Measurements from ENCODE around the gene NUDT4. TPM values are rescaled to one million over a fixed set of nuclear protein-coding genes. Genes with fewer than 3 reads are reported as not detected.
A peak's percentile ranks its signal among the peaks of the same experiment; 100 is the strongest.

NUDT4 gene
- total RNA-seq = 100 to 1,000 TPM; 153 to 206 (median 178) TPM
- polyA plus RNA-seq = 95.0 TPM
- long read RNA-seq, donor 1, full-length matches to known transcripts = 1,064 of 1,153 reads
- long read RNA-seq, donor 1, partial matches to known transcripts = 9 of 1,153 reads
- long read RNA-seq, donor 1, other reads (novel, unspliced or antisense) = 80 of 1,153 reads
- long read RNA-seq, donor 2, full-length matches to known transcripts = 396 of 427 reads
- long read RNA-seq, donor 2, partial matches to known transcripts = 19 of 427 reads
- long read RNA-seq, donor 2, other reads (novel, unspliced or antisense) = 12 of 427 reads
- long read RNA-seq, donor 3, full-length matches to known transcripts = 110 of 212 reads
- long read RNA-seq, donor 3, partial matches to known transcripts = 92 of 212 reads
- long read RNA-seq, donor 3, other reads (novel, unspliced or antisense) = 10 of 212 reads
- long read RNA-seq, donor 4, full-length matches to known transcripts = 368 of 390 reads
- long read RNA-seq, donor 4, partial matches to known transcripts = 1 of 390 reads
- long read RNA-seq, donor 4, other reads (novel, unspliced or antisense) = 21 of 390 reads

GRCh38 chr12:93377252-93378195 lies at the start of gene NUDT4:
TSS of gene NUDT4 (plus strand) at chr12:93377925. CDS start at chr12:93378323, 398 bp downstream.
- intact Hi-C loops (cut with DNase I) = loop anchor here in 1 of 4 donors (5.0 kb wide), 1 partner anchor 195 kb away; no protein-coding TSS in a partner anchor
- WGBS = 1% methylated on average over 62 of the region's 79 CpGs
- DNase-seq = peak; percentile 99 to 100 (median 99)
- peak within 1 kb of the TSS; percentile 99 for H3K27ac ChIP-seq (ENCODE audit: low read length)
- H3K4me3 ChIP-seq (ENCODE audit: low read length) = peak within 1 kb of the TSS; percentile 67
- H3K27me3 ChIP-seq (ENCODE audit: control insufficient read depth, insufficient read depth) = no peaks in the 10 kb centered on the region
- H3K4me1 ChIP-seq (ENCODE audit: control insufficient read depth, insufficient read depth, low read length) = peaks cover 2% of the 10 kb centered on the region
- ATAC-seq = peak; percentile 95
- H3K9me3 ChIP-seq (ENCODE audit: control insufficient read depth, low read length) = no peaks in the 10 kb centered on the region

DNA sequence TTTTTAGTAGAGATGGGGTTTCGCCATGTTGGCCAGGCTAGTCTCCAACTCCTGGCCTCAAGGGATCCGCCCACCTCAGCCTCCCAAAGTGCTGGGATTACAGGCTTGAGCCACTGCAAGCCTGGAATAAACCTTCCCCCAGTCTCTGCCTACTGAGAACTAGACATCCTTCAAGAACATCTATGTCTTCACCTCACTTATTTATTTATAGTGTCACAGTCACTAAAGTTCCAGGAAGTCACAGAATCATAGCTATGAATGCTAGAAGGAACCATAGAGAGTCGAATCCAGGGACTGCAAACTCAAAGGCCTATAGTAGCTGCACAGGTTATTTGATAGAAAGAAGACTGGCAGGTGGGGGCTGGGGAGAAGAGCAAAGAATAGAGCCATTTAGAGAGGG lies 44.7 kb upstream of the NUDT4 start:
- 91% methylated on average over 3 of the region's 3 CpGs for WGBS
- no peaks in the 10 kb centered on the region for H3K9me3 ChIP-seq (ENCODE audit: control insufficient read depth, low read length)
- no peaks in the 10 kb centered on the region for H3K27me3 ChIP-seq (ENCODE audit: control insufficient read depth, insufficient read depth)
- no peak overlapping the region for H3K27ac ChIP-seq (ENCODE audit: low read length)
- no peak for ATAC-seq
- intact Hi-C loops (cut with DNase I) = no loop called here
- peaks cover 4% of the 10 kb centered on the region for H3K4me1 ChIP-seq (ENCODE audit: control insufficient read depth, insufficient read depth, low read length)
- DNase-seq = no peak
- no peak overlapping the region for H3K4me3 ChIP-seq (ENCODE audit: low read length)

DNA sequence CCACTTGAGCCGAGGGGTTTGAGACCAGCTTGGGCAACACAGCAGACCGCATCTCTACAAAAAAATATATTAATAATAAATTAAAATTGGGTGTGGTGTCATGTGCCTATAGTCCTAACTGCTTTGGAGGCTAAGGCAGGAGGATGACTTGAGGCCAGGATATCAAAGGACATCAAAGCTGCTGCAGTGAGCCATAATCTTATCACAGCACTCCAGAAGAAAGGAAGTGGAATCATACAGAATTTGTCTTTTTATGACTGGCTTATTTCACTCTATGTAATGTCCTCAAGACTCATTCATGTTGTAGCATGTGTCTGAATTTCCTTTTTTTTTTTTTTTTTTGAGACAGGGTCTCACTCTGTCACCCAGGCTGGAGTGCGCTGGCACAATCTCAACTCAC lies 43.9 kb upstream of the NUDT4 start:
- no peaks in the 10 kb centered on the region for H3K27me3 ChIP-seq (ENCODE audit: control insufficient read depth, insufficient read depth)
- H3K4me3 ChIP-seq (ENCODE audit: low read length) = no peak overlapping the region
- WGBS = 98% methylated on average over 3 of the region's 3 CpGs
- no peaks in the 10 kb centered on the region for H3K9me3 ChIP-seq (ENCODE audit: control insufficient read depth, low read length)
- intact Hi-C loops (cut with DNase I) = no loop called here
- DNase-seq (no peak), ATAC-seq (no peak)
- no peak overlapping the region for H3K27ac ChIP-seq (ENCODE audit: low read length)
- H3K4me1 ChIP-seq (ENCODE audit: control insufficient read depth, insufficient read depth, low read length) = peaks cover 4% of the 10 kb centered on the region

DNA sequence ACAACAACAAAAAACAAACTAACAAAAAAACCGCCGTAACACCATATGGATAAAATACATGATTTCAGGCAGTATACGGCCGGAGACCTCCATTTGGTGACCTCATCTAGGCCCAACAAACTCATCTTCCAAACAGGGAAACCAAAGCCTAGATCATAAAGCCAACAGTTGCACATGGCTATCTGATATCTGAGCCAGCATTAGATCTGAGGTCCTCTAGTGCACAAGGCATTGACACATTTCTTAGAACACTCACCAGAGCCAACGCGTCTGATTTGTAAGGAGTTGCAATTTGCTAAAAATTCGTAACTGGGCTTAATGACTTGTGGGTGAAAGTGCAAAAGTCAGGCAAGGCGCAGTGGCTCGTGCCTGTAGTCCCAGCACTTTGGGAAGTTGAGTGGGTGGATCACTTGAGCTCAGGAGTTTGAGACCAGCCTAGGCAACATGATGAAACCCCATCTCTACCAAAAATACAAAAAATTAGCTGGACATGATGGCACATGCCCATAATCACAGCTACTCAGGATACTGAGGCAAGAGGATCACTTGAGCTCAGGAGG lies 42.0 kb upstream of the NUDT4 start:
- WGBS = 75% methylated on average over 9 of the region's 9 CpGs
- Histone ChIP-seq H3K9me3 (ENCODE audit: control insufficient read depth, low read length) (no peaks in the 10 kb centered on the region), H3K27me3 (ENCODE audit: control insufficient read depth, insufficient read depth) (no peaks in the 10 kb centered on the region), H3K4me1 (ENCODE audit: control insufficient read depth, insufficient read depth, low read length) (peaks cover 4% of the 10 kb centered on the region), H3K27ac (ENCODE audit: low read length) (no peak overlapping the region), H3K4me3 (ENCODE audit: low read length) (no peak overlapping the region)
- ATAC-seq (no peak), DNase-seq (no peak)
- intact Hi-C loops (cut with DNase I) = no loop called here

GRCh38 chr12:93336291-93336741 lies 41.4 kb upstream of the NUDT4 start:
- H3K9me3 ChIP-seq (ENCODE audit: control insufficient read depth, low read length) = no peaks in the 10 kb centered on the region
- ATAC-seq = peak in 1 of 2 donors; percentile 30
- intact Hi-C loops (cut with DNase I) = no loop called here
- H3K4me1 ChIP-seq (ENCODE audit: control insufficient read depth, insufficient read depth, low read length) = peaks cover 4% of the 10 kb centered on the region
- DNase-seq = no peak
- no peaks in the 10 kb centered on the region for H3K27me3 ChIP-seq (ENCODE audit: control insufficient read depth, insufficient read depth)
- no peak overlapping the region for H3K4me3 ChIP-seq (ENCODE audit: low read length)
- no peak overlapping the region for H3K27ac ChIP-seq (ENCODE audit: low read length)
- WGBS = 27% methylated on average over 4 of the region's 4 CpGs

DNA sequence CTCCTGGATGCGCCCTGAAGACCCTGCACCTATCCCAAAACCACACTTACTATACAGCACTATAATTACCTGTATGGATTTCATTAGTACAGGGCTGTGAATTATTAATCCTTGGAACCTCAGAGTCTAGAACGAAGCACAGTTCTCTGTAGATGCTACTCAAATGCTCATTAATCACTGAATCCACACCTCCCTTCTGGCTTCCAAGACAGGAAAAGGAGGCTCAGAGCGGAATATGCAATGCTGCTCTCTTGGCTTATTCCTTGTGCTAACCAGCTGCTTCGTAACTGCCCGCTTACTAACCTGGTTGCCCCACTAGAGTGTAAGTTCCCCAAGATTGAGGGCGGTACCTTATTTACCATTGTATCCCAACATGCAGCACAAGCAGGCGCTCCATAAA lies 39.1 kb upstream of the NUDT4 start:
- Histone ChIP-seq H3K4me3 (ENCODE audit: low read length) (no peak overlapping the region), H3K9me3 (ENCODE audit: control insufficient read depth, low read length) (no peaks in the 10 kb centered on the region), H3K27me3 (ENCODE audit: control insufficient read depth, insufficient read depth) (no peaks in the 10 kb centered on the region), H3K27ac (ENCODE audit: low read length) (no peak overlapping the region), H3K4me1 (ENCODE audit: control insufficient read depth, insufficient read depth, low read length) (peaks cover 4% of the 10 kb centered on the region)
- WGBS = 96% methylated on average over 7 of the region's 7 CpGs
- DNase-seq (no peak), ATAC-seq (no peak)
- intact Hi-C loops (cut with DNase I) = no loop called here

DNA sequence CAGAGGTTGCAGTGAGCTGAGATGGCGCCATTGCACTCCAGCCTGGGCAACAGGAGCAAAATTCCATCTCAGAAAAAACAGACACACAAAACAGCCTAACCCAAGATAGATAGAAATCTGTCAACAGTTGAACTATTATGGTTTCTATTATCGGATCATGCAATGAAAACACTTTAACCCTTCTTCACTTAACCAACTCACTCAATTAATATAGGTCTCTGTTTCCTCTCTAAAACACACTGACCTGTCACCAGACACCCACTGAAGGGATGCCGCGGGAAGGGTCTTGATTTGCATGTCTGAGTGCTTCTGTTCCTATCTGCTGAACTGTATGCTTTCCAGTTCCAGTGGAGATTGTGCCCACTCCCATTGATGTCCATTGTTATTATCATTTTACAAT lies 38.0 kb upstream of the NUDT4 start:
- intact Hi-C loops (cut with DNase I) = no loop called here
- WGBS = 68% methylated on average over 4 of the region's 4 CpGs

DNA sequence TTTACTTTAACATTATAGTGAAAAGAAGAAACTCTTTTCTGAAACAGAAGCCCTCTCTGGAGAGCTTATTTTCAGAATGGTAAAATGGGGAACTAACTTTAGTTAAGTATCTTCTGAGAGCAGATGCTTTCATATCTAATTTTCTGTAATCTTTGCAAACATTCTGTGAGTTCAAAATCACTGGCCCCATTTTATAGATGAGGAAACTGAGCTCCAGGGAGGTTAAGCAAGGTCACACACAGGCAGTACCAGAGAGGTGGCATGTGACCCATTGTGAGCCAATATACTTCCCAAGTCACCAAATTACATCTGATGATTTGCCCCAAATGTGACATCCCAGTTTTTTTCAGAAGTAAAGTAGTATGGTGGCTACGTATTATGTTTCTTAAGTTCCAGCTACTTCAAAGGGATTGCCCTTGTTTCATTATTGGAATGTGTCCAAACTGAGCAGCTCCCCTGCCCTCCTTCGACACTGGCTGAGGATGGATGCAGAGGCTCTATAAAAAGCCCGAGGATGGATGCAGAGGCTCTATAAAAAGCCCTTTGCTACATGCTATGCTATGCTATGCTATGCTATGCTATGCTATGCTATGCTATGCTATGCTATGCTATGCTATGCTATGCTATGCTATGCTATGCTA lies 36.2 kb upstream of the NUDT4 start:
- intact Hi-C loops (cut with DNase I) = no loop called here
- Histone ChIP-seq H3K27me3 (ENCODE audit: control insufficient read depth, insufficient read depth) (no peaks in the 10 kb centered on the region), H3K9me3 (ENCODE audit: control insufficient read depth, low read length) (no peaks in the 10 kb centered on the region), H3K4me3 (ENCODE audit: low read length) (no peak overlapping the region), H3K27ac (ENCODE audit: low read length) (no peak overlapping the region), H3K4me1 (ENCODE audit: control insufficient read depth, insufficient read depth, low read length) (no peaks in the 10 kb centered on the region)
- 60% methylated on average over 3 of the region's 3 CpGs for whole genome bisulfite sequencing
- ATAC-seq (no peak), DNase-seq (no peak)

More for the DNA sequence above, 38.0 kb upstream of the NUDT4 start:
- no peaks in the 10 kb centered on the region for H3K9me3 ChIP-seq (ENCODE audit: control insufficient read depth, low read length)
- ATAC-seq = no peak
- H3K27me3 ChIP-seq (ENCODE audit: control insufficient read depth, insufficient read depth) = no peaks in the 10 kb centered on the region
- no peak for DNase-seq
- H3K4me3 ChIP-seq (ENCODE audit: low read length) = no peak overlapping the region
- H3K27ac ChIP-seq (ENCODE audit: low read length) = no peak overlapping the region
- H3K4me1 ChIP-seq (ENCODE audit: control insufficient read depth, insufficient read depth, low read length) = peaks cover 4% of the 10 kb centered on the region

DNA sequence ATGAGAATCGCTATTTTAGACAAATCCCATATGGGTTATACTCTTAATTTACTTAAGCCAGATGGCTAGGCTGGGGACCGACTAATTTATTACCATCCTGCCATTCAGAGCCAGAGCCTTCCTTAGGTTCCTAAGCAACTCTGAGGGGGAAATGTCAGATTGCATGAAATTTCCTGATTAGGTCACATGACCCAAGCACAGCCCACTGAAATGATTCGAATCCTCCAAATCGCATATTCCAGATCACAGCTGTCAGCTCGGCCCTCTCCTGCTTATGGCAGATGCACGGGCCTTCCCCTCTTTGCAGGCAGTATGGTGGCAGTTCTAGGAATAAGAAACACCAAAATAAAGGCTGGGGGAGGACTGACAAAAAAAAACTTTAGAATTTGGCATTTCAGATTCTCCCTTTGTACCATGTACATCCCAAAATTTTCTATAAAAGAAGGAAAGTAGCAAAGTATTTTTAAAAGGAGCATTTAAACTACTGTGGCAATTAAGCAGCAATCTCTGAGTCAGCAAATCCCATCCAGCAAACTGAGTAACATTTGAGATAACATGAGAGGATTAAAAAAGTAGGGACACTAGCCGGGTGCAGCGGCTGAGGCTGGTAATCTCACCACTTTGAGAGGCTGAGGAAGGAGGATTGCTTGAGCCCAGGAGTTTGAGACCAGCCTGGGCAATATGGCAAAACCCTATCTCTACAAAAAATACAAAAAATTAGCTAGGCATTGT lies 30.5 kb upstream of the NUDT4 start:
- intact Hi-C loops (cut with DNase I) = no loop called here
- DNase-seq = no peak
- Histone ChIP-seq H3K9me3 (ENCODE audit: control insufficient read depth, low read length) (no peaks in the 10 kb centered on the region), H3K27me3 (ENCODE audit: control insufficient read depth, insufficient read depth) (no peaks in the 10 kb centered on the region), H3K4me1 (ENCODE audit: control insufficient read depth, insufficient read depth, low read length) (no peaks in the 10 kb centered on the region), H3K4me3 (ENCODE audit: low read length) (no peak overlapping the region), H3K27ac (ENCODE audit: low read length) (no peak overlapping the region)
- WGBS = 62% methylated on average over 8 of the region's 8 CpGs
- no peak for ATAC-seq
